ENCODE measurements around the gene PARM1. TPM values are rescaled to one million over a fixed set of nuclear protein-coding genes. Genes with fewer than 3 reads are reported as not detected.

The PARM1 gene
- total and polyA plus RNA-seq, 9 of the 15 experiments (the other 6 are each of a cell fraction or from before 2014, with no cell fraction given): 0.07 TPM; not detected in 8

GRCh38 chr4:74997948-74998729, 65.2 kb downstream of the PARM1 start (continued):
- no peak for TF ChIP-seq ZNF407 (IDR thresholded peaks at IDR 0.05; ENCODE audit: low read depth)
- TF ChIP-seq SREBF1 (IDR thresholded peaks at IDR 0.05; ENCODE audit: borderline replicate concordance, low read depth, low read length): no peak
- TF ChIP-seq NR0B1 (IDR thresholded peaks at IDR 0.05; ENCODE audit: partially characterized antibody): no peak
